GM23338 (cell line): ENCODE results near the gene KYNU.

ENCODE experiments used
- EZH2 ChIP-seq: fragments of 200-600 bp; sonication (generic); IDR thresholded peaks from one replicate; pipeline ENCODE4 v1.8.0; 2017; ENCODE audit warnings: antibody characterized with exemption, mild to moderate bottlenecking, low read depth; ENCODE audit not compliant: unreplicated experiment
- EZH2phosphoT487 ChIP-seq: fragments of 200-600 bp; sonication (generic); IDR thresholded peaks from one replicate; pipeline ENCODE4 v1.8.1; 2018; ENCODE audit warnings: antibody characterized with exemption; ENCODE audit not compliant: unreplicated experiment
- TF ChIP-seq, protein P1 (sequence below), 2 experiments: fragments of 200-600 bp in 1 of 2; sonication (generic) in 1 of 2; conservative IDR thresholded peaks; 2 replicates each; pipeline versions ENCODE4 v1.5.1 to v1.6.1; 2016 to 2017; ENCODE audit warnings: antibody characterized with exemption in 2 of 2, low read depth in 2 of 2, mild to moderate bottlenecking in 2 of 2, moderate library complexity in 1 of 2

DNA sequence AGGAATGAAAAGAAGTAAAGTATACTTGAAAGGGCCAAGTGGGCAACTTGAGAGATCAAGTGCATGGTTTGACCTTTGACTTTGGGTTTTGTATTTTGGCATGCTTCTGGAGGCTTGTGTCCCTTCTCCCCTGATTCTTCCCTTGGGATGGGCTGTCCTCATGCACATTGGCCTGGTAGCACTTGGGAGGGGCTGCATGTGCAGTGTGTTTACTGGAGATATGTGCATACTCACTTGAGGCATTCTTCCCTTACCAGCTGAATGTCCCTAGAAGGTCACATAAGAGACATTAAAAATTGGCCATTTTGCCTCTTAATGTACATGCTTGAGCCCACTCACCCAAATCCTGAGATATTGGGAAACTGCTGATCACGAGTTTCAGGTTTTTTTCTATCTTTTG is 65.2 kb downstream of the KYNU start:
- TF ChIP-seq, protein P1, sequence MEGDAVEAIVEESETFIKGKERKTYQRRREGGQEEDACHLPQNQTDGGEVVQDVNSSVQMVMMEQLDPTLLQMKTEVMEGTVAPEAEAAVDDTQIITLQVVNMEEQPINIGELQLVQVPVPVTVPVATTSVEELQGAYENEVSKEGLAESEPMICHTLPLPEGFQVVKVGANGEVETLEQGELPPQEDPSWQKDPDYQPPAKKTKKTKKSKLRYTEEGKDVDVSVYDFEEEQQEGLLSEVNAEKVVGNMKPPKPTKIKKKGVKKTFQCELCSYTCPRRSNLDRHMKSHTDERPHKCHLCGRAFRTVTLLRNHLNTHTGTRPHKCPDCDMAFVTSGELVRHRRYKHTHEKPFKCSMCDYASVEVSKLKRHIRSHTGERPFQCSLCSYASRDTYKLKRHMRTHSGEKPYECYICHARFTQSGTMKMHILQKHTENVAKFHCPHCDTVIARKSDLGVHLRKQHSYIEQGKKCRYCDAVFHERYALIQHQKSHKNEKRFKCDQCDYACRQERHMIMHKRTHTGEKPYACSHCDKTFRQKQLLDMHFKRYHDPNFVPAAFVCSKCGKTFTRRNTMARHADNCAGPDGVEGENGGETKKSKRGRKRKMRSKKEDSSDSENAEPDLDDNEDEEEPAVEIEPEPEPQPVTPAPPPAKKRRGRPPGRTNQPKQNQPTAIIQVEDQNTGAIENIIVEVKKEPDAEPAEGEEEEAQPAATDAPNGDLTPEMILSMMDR (conservative IDR thresholded peaks at IDR 0.05; ENCODE audit: low read depth in 2 of 2) = no peak
- TF ChIP-seq EZH2phosphoT487 (no peak), EZH2 (no peak)
